Retinal pigment epithelial cell (primary cell): ENCODE results near the gene TRIM24.

Source experiments
- DNase-seq: peaks from one replicate; pipeline ENCODE4 v3.0.0-alpha.2; 2010; ENCODE audit warnings: low read depth
- H3K4me3 ChIP-seq: 2 replicates; pipeline ENCODE4 v1.5.1; 2011; ENCODE audit warnings: mild to moderate bottlenecking, low read length, control low read depth, moderate library complexity
- TF ChIP-seq, protein P1 (sequence below): conservative IDR thresholded peaks from 2 replicates; pipeline ENCODE4 v1.5.1; 2011; ENCODE audit warnings: low read depth, low read length, control low read depth, inconsistent platforms

The TRIM24 gene

DNA sequence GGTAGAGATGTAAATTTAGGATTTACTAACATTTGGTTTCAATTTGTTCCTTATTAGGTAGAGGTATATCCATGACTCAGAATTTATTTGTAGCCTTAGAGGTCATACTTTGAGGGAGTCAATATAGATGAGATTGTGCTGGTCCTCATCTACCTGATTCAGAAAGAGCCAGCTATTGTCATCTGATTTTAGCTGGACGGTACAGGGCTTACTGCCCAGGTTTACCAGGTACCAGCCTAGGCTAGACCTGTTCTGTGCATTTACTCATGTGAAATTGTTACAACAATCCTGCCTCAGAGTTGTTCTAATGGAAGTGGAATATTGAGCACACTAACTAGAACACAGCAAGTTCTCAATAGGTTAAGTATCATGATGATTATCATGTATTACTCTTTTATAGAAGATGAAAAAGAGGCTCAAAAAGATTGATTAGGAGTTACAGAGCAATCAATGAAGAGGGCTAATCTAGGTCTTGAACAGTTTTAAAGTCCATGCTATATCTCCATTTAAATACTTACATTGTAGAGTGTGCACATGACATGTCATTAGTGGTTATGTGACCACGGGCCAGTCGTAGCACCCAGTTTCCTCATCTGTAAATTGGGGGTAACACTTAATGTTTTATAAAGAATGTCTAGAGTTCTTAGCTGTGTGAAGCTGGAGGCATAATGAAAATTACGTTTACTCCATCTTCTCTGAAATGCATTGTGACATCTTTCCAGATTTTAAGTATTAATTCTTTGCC lies 42.1 kb downstream of the TRIM24 start:
- TF ChIP-seq, protein P1, sequence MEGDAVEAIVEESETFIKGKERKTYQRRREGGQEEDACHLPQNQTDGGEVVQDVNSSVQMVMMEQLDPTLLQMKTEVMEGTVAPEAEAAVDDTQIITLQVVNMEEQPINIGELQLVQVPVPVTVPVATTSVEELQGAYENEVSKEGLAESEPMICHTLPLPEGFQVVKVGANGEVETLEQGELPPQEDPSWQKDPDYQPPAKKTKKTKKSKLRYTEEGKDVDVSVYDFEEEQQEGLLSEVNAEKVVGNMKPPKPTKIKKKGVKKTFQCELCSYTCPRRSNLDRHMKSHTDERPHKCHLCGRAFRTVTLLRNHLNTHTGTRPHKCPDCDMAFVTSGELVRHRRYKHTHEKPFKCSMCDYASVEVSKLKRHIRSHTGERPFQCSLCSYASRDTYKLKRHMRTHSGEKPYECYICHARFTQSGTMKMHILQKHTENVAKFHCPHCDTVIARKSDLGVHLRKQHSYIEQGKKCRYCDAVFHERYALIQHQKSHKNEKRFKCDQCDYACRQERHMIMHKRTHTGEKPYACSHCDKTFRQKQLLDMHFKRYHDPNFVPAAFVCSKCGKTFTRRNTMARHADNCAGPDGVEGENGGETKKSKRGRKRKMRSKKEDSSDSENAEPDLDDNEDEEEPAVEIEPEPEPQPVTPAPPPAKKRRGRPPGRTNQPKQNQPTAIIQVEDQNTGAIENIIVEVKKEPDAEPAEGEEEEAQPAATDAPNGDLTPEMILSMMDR: no peak
- H3K4me3 ChIP-seq: no peak overlapping the region
- DNase-seq: no peak

DNA sequence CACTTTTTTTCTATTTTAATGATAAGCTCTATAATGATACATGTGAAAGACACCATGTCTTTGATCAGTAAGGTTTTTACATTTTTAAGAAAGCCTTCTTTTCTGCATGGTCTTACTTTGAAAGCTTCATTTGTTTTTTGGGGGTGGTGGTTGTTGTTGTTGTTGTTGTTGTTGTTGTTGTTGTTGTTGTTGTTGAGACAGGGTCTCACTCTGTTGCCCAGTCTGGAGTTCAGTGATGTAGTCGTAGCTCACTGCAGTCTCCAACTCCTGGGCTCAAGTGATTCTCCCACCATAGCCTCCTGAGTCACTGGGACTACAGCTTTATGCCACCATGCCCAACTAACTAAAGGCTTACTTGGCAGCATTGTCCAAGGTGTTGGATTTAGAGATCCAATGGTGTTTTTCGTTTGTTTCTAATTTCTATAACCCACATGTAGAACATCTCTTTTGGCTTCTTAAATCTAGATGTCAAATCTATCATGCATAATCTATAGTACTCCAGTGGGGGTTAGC lies 45.4 kb downstream of the TRIM24 start:
- TF ChIP-seq, protein P1: no peak
- no peak overlapping the region for H3K4me3 ChIP-seq

DNA sequence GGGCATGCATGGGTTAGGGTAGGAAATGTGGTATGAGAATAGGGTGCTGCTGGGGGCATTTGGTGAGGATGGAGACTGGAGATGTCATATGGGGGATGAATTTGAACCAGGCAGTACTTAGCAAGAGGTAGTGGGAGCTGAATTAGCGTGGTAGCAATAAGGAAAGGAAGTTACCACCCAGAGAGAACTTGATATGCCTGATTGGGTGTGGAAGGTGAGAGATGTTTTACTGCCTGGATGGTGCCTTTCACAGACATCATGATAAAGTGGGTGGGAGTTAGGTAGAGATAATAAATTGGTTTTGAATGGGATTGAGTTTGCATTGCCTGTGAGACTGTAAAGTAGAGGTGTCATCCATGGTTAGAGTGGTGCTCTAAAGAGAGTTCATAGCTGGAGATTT lies 46.7 kb downstream of the TRIM24 start:
- no peak overlapping the region for H3K4me3 ChIP-seq
- DNase-seq: no peak
- TF ChIP-seq, protein P1: no peak

More for the DNA sequence above, 45.4 kb downstream of the TRIM24 start:
- DNase-seq: no peak

DNA sequence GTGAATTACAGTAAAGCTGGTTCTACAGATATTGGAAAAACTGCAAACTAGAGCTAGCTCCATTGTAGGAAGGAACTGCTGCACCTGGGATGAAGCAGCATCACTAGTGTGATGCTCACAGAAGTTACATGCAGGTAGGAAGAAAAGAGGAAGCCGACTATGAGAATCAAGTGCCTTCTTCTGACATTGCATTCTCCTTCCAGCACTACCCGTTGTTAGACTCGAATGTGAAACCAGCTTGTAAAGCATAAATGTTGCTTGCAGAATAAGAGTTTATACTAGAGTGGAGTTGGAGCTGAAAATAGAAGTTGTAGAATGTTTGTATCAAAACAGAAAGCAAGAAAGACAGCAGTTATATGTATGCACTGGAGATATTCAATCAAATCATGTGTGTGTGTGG lies 49.9 kb downstream of the TRIM24 start:
- DNase-seq: no peak
- no peak overlapping the region for H3K4me3 ChIP-seq
- TF ChIP-seq, protein P1: no peak

DNA sequence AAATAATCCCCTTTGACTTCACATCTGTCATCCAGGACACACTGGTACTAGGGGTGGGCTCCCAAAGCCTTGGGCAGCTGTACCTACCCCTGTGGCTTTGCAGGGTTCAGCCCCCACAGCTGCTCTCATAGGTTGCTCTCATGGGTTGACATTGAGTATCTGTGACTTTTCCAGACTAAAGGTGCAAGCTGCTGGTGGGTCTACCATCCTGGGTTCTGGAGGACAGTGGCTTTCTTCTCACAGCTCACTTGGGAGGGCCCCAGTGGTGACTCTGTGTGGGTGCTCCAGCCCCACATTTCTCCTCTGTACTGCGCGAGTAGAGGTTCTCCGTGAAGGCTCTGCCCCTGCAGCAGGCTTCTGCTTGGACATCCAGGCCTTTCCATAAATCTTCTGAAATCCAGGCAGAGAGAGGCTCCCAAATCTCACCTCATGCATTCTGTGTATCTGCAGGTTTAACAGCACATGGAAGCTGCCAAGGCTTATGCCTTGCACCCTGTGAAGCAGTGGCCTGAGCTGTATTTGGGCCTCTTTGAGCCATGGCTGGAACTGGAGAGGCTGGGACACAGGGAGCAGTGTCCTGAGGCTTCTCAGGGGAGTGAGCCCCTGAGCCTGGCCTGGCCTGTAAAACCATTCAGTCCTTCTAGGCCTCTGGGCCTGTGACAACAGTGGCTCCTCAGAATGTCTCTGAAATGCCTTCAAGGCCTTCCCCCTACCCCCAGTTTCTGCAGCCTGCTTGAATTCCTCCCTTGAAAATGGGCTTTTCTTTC lies 52.2 kb downstream of the TRIM24 start:
- no peak for DNase-seq
- TF ChIP-seq, protein P1: no peak
- H3K4me3 ChIP-seq: no peak overlapping the region

DNA sequence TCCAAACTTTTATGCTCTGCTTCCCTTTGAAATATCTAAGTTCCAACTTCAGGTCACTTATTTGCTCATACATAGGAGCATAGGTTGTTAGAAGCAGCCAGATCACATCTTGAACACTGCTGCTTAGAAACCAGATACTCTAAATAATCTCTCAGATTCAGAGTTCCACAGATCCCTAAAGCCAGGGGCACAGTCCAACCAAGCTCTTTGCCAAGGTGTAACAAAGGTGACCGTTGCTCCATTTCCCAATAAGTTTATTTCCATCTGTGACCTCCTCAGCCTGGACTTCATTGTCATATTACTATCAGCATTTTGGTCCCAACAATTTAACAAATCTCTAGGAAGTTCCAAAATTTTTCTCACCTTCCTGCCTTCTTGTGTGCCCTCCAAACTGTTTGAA lies 52.8 kb downstream of the TRIM24 start:
- no peak overlapping the region for H3K4me3 ChIP-seq
- no peak for DNase-seq
- TF ChIP-seq, protein P1: no peak
